Astrocyte (in vitro differentiated cells and primary cell): ENCODE measurements around the gene COL6A3. TPM values are rescaled to one million over a fixed set of nuclear protein-coding genes. Genes with fewer than 3 reads are reported as not detected.

Source experiments
- DNase-seq: peaks from one replicate; pipeline ENCODE4 v3.0.0-alpha.2; 2010; ENCODE audit warnings: low read depth
- FAIRE-seq: peaks from 2 replicates; lab custom pipeline; 2011; peaks lifted over from hg19 to GRCh38; lab: Jason Lieb, UNC
- H2AFZ ChIP-seq: 2 replicates; pipeline ENCODE4 v1.6.0; 2012; ENCODE audit warnings: low read depth, low read length, inconsistent platforms
- H3K27ac ChIP-seq: 2 replicates; pipeline ENCODE4 v1.5.1; 2011; ENCODE audit warnings: low read depth, low read length, inconsistent platforms
- H3K27me3 ChIP-seq: 2 replicates; pipeline ENCODE4 v1.6.0; 2011; ENCODE audit warnings: low read length, inconsistent platforms; ENCODE audit not compliant: insufficient read depth
- H3K36me3 ChIP-seq: 2 replicates; pipeline ENCODE4 v1.5.1; 2011; ENCODE audit warnings: low read length, inconsistent platforms; ENCODE audit not compliant: insufficient read depth
- H3K4me1 ChIP-seq: 2 replicates; pipeline ENCODE4 v1.5.1; 2011; ENCODE audit warnings: low read length, inconsistent platforms; ENCODE audit not compliant: insufficient read depth
- H3K4me2 ChIP-seq: 2 replicates; pipeline ENCODE4 v1.6.0; 2012; ENCODE audit warnings: low read length, inconsistent platforms
- H3K4me3 ChIP-seq: 2 replicates; pipeline ENCODE4 v1.5.1; 2011; ENCODE audit warnings: low read depth, mild to moderate bottlenecking, low read length, inconsistent platforms; ENCODE audit not compliant: insufficient read depth
- H3K79me2 ChIP-seq: 2 replicates; pipeline ENCODE4 v1.6.0; 2012; ENCODE audit warnings: mild to moderate bottlenecking, low read length, inconsistent platforms; ENCODE audit not compliant: insufficient read depth
- H3K9ac ChIP-seq: 2 replicates; pipeline ENCODE4 v1.6.0; 2012; ENCODE audit warnings: mild to moderate bottlenecking, low read length, inconsistent platforms
- H3K9me3 ChIP-seq: 2 replicates; pipeline ENCODE4 v1.5.1; 2012; ENCODE audit warnings: low read depth, mild to moderate bottlenecking, low read length, inconsistent platforms; ENCODE audit not compliant: insufficient read depth
- H4K20me1 ChIP-seq: 2 replicates; pipeline ENCODE4 v1.6.0; 2012; ENCODE audit warnings: low read length, inconsistent platforms; ENCODE audit not compliant: insufficient read depth
- H3K27ac Mint-ChIP-seq: one replicate; pipeline ENCODE4 v1.8.0; 2021; ENCODE audit warnings: mild to moderate bottlenecking, mixed read lengths; ENCODE audit not compliant: unreplicated experiment
- H3K27me3 Mint-ChIP-seq: one replicate; pipeline ENCODE4 v1.8.0; 2021; ENCODE audit warnings: low read depth, mixed read lengths; ENCODE audit not compliant: unreplicated experiment
- H3K36me3 Mint-ChIP-seq: one replicate; pipeline ENCODE4 v1.8.0; 2021; ENCODE audit warnings: low read depth, mixed read lengths; ENCODE audit not compliant: unreplicated experiment
- H3K4me1 Mint-ChIP-seq: one replicate; pipeline ENCODE4 v1.8.0; 2021; ENCODE audit warnings: low read depth, mixed read lengths; ENCODE audit not compliant: unreplicated experiment
- H3K4me3 Mint-ChIP-seq: one replicate; pipeline ENCODE4 v1.8.0; 2021; ENCODE audit warnings: mild to moderate bottlenecking, moderate library complexity, mixed read lengths; ENCODE audit not compliant: unreplicated experiment
- H3K9me3 Mint-ChIP-seq: one replicate; pipeline ENCODE4 v1.8.0; 2021; ENCODE audit warnings: mild to moderate bottlenecking, mixed read lengths; ENCODE audit not compliant: unreplicated experiment
- EZH2 ChIP-seq: IDR thresholded peaks from 2 replicates; pipeline ENCODE4 v1.6.1; 2012; ENCODE audit warnings: mild to moderate bottlenecking, low read length, inconsistent platforms; ENCODE audit not compliant: insufficient read depth
- total RNA-seq: library from RNA; stranded (reverse); gene quantifications from 2 replicates; pipeline ENCODE4 v1.2.1, GENCODE V29; 2021
- TF ChIP-seq, protein P1 (sequence below): IDR thresholded peaks from 2 replicates; pipeline ENCODE4 v1.5.1; 2011; ENCODE audit warnings: low read depth, mild to moderate bottlenecking, inconsistent platforms, low read length, moderate library complexity; ENCODE audit not compliant: insufficient read depth

The COL6A3 gene
- total RNA-seq, 1 donor from 2014 or later, result 200 TPM

DNA sequence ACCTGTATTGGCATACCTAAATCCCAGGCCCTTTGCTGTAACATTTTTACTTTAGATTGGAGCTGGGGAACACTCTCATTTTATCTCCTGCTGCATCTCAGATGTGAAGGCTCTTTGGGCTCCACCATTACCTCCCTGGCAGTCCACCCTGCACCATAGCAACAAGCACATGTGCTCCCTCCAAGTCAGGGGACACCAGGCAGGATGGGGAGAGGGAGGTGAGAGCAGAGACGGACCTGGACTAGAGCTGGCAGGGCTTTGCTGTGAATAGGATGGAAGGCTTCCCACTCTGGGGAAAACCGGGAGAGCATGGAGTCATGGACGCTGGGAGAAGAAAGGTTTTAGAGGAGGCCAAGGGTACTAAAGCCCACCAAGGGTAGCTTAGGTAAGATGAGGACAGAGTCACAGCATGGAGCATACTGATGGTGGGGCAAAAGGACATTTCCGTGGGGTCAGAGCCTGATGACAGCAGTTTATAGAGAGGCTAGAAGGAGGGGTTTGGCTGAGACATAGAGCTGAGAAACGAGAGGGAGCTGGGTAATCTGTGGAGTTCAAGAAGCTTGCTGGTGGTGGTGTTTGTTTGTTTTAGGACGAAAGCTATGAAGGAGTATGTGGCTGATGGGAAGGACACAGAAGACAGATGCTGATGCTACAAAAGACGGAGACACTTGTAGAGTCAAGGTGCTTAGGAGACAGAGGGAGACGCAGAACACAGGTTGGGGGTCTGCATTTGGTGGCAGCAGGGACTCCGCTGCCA lies 134.8 kb downstream of the COL6A3 start:
- Histone ChIP-seq H3K9ac (peak overlapping the region; percentile 83), H3K4me2 (peak overlapping the region; percentile 43), H3K27ac (peak overlapping the region; percentile 98), H3K79me2 (no peaks in the 10 kb centered on the region), H2AFZ (peak overlapping the region; percentile 16), H3K4me3 (no peak overlapping the region), H3K36me3 (no peaks in the 10 kb centered on the region), H3K4me1 (peaks cover 45% of the 10 kb centered on the region), H4K20me1 (no peaks in the 10 kb centered on the region), H3K9me3 (no peaks in the 10 kb centered on the region), H3K27me3 (no peaks in the 10 kb centered on the region)
- no peak overlapping the region for H3K4me3 Mint-ChIP-seq
- DNase-seq, result no peak
- no peaks in the 10 kb centered on the region for H3K36me3 Mint-ChIP-seq
- H3K4me1 Mint-ChIP-seq, result peaks cover 26% of the 10 kb centered on the region
- peak overlapping the region; percentile 68 for H3K27ac Mint-ChIP-seq
- no peaks in the 10 kb centered on the region for H3K27me3 Mint-ChIP-seq
- FAIRE-seq, result no peak
- peaks cover 12% of the 10 kb centered on the region for H3K9me3 Mint-ChIP-seq
- TF ChIP-seq, protein P1, sequence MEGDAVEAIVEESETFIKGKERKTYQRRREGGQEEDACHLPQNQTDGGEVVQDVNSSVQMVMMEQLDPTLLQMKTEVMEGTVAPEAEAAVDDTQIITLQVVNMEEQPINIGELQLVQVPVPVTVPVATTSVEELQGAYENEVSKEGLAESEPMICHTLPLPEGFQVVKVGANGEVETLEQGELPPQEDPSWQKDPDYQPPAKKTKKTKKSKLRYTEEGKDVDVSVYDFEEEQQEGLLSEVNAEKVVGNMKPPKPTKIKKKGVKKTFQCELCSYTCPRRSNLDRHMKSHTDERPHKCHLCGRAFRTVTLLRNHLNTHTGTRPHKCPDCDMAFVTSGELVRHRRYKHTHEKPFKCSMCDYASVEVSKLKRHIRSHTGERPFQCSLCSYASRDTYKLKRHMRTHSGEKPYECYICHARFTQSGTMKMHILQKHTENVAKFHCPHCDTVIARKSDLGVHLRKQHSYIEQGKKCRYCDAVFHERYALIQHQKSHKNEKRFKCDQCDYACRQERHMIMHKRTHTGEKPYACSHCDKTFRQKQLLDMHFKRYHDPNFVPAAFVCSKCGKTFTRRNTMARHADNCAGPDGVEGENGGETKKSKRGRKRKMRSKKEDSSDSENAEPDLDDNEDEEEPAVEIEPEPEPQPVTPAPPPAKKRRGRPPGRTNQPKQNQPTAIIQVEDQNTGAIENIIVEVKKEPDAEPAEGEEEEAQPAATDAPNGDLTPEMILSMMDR, result no peak
- no peak for TF ChIP-seq EZH2

DNA sequence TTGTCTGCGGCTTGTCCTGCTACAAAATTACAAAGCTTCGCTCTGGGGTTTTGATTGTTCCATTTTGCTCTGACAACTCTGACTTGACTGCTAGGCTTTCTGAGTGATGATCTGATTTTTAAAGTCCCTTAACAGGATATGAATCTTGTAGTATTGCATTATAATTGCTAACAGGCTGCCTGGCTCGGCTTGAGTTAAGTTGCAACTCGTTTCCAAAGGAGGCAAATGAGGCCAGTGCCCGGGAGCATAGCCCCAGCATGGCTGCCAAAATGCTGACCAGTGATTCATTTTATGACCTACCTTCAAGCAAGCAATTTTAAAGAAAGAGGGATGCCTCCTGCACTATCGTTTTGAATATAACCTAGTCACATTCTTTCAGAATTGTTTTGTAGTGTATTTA lies 135.4 kb downstream of the COL6A3 start:
- Histone ChIP-seq H3K27ac (peak overlapping the region; percentile 98), H3K9ac (peak overlapping the region; percentile 83), H4K20me1 (no peaks in the 10 kb centered on the region), H3K36me3 (no peaks in the 10 kb centered on the region), H2AFZ (no peak overlapping the region), H3K4me1 (peaks cover 39% of the 10 kb centered on the region), H3K79me2 (no peaks in the 10 kb centered on the region), H3K4me2 (no peak overlapping the region), H3K9me3 (no peaks in the 10 kb centered on the region), H3K4me3 (no peak overlapping the region), H3K27me3 (no peaks in the 10 kb centered on the region)
- H3K36me3 Mint-ChIP-seq, result no peaks in the 10 kb centered on the region
- H3K27ac Mint-ChIP-seq, result peak overlapping the region; percentile 49
- H3K4me1 Mint-ChIP-seq, result peaks cover 26% of the 10 kb centered on the region
- peak; percentile 59 for FAIRE-seq
- DNase-seq, result no peak
- H3K9me3 Mint-ChIP-seq, result peaks cover 12% of the 10 kb centered on the region
- no peaks in the 10 kb centered on the region for H3K27me3 Mint-ChIP-seq
- TF ChIP-seq EZH2, result no peak
- TF ChIP-seq, protein P1, result no peak
- no peak overlapping the region for H3K4me3 Mint-ChIP-seq
